ENCODE measurements around the gene MFSD2A. TPM values are rescaled to one million over a fixed set of nuclear protein-coding genes. Genes with fewer than 3 reads are reported as not detected.

MFSD2A gene
- total and polyA plus RNA-seq, 10 of the 15 experiments (the other 5 are each of a cell fraction or from before 2014, with no cell fraction given): 0.84 to 30.1 (median 15.2) TPM

- TF ChIP-seq IRF3 (IDR thresholded peaks at IDR 0.05) (no peak), ATF2 (IDR thresholded peaks at IDR 0.05; ENCODE audit: low read length) (no peak), BRCA1 (IDR thresholded peaks at IDR 0.05; ENCODE audit: low read depth, low read length) (no peak), CREB1 (IDR thresholded peaks at IDR 0.05; ENCODE audit: low read depth) (peak; percentile 41; the same call in 1 of the 2 replicates), REST (IDR thresholded peaks at IDR 0.05; ENCODE audit: low read depth, low read length) (no peak), SMARCA5 (IDR thresholded peaks at IDR 0.05) (no peak), NBN (IDR thresholded peaks at IDR 0.05) (no peak), RELB (IDR thresholded peaks at IDR 0.05; ENCODE audit: low read depth) (no peak), FOXK2 (IDR thresholded peaks at IDR 0.05) (no peak), E2F4 (IDR thresholded peaks at IDR 0.05; ENCODE audit: low read depth, low read length) (no peak), SPI1 (IDR thresholded peaks at IDR 0.05; ENCODE audit: borderline replicate concordance, insufficient read depth, low read depth, low read length) (no peak), ZNF207 (IDR thresholded peaks at IDR 0.05; ENCODE audit: borderline replicate concordance) (no peak), POLR2A (IDR thresholded peaks at IDR 0.05; ENCODE audit: low read depth, low read length) (peak; percentile 96), GABPA (IDR thresholded peaks at IDR 0.05; ENCODE audit: low read depth) (no peak), GATAD2B (conservative IDR thresholded peaks at IDR 0.05; ENCODE audit: low read depth) (0 out of 2 replicates have a peak, but pooled peaks have one; percentile 39), ZNF217 (IDR thresholded peaks at IDR 0.05) (no peak), E2F8 (IDR thresholded peaks at IDR 0.05; ENCODE audit: low read depth, partially characterized antibody) (no peak), RAD21 (IDR thresholded peaks at IDR 0.05; ENCODE audit: insufficient read depth, low read depth, low read length) (no peak), STAT3 (IDR thresholded peaks at IDR 0.05; ENCODE audit: low read depth, low read length) (no peak)
Observed at GRCh38 chr1:39954870-39955546, at the start of gene MFSD2A (continued).

All from GM12878 (cell line).